Measurements from ENCODE around the gene RPS14.
A peak's percentile ranks its signal among the peaks of the same experiment; 100 is the strongest.

The RPS14 gene

GRCh38 chr5:150413176-150413901 is 36.2 kb downstream of the RPS14 start:
- no peak for DNase-seq (ENCODE audit: low read depth in 3 of 3)

GRCh38 chr5:150412319-150413175 is 37.0 kb downstream of the RPS14 start, which contains the start of gene CD74:
Gene CD74 (minus strand): TSS chr5:150412910. CDS start chr5:150412749, 161 bp downstream.
- DNase-seq (ENCODE audit: low read depth in 3 of 3), result peak; percentile 72 to 88 (median 79)

GRCh38 chr5:150411245-150411979 is 38.1 kb downstream of the RPS14 start:
- DNase-seq (ENCODE audit: low read depth in 3 of 3), result peak; percentile 24 to 54 (median 43)

- peak in 1 of 3 experiments; percentile 30 for DNase-seq (ENCODE audit: low read depth in 3 of 3)
These were observed 38.9 kb downstream of the RPS14 start for GRCh38 chr5:150410524-150411244.

GRCh38 chr5:150409638-150410523 is 39.7 kb downstream of the RPS14 start:
- DNase-seq (ENCODE audit: low read depth in 3 of 3), result peak in 1 of 3 experiments; percentile 28

- no peak for DNase-seq (ENCODE audit: low read depth in 3 of 3)
These were observed 41.2 kb downstream of the RPS14 start for GRCh38 chr5:150408231-150408943.

- no peak for DNase-seq (ENCODE audit: low read depth in 3 of 3)
These were observed 42.3 kb downstream of the RPS14 start for GRCh38 chr5:150407096-150407720.

GRCh38 chr5:150406723-150407095 is 42.8 kb downstream of the RPS14 start:
- no peak for DNase-seq (ENCODE audit: low read depth in 3 of 3)

- no peak for DNase-seq (ENCODE audit: low read depth in 3 of 3)
These were observed 43.3 kb downstream of the RPS14 start for GRCh38 chr5:150406103-150406722.

- no peak for DNase-seq (ENCODE audit: low read depth in 3 of 3)
These were observed 44.4 kb downstream of the RPS14 start for GRCh38 chr5:150404941-150405816.

GRCh38 chr5:150404535-150404934 is 45.0 kb downstream of the RPS14 start:
- no peak for DNase-seq (ENCODE audit: low read depth in 3 of 3)

- DNase-seq (ENCODE audit: low read depth in 3 of 3), result no peak
These were observed 45.4 kb downstream of the RPS14 start for GRCh38 chr5:150404121-150404520.

GRCh38 chr5:150402901-150403342 is 46.6 kb downstream of the RPS14 start:
- DNase-seq (ENCODE audit: low read depth in 3 of 3), result no peak

GRCh38 chr5:150402229-150402773 is 47.2 kb downstream of the RPS14 start:
- DNase-seq (ENCODE audit: low read depth in 3 of 3), result no peak

- DNase-seq (ENCODE audit: low read depth in 3 of 3), result no peak
These were observed 47.9 kb downstream of the RPS14 start for GRCh38 chr5:150401376-150402228.

- DNase-seq (ENCODE audit: low read depth in 3 of 3), result no peak
These were observed 48.5 kb downstream of the RPS14 start for GRCh38 chr5:150401076-150401375.

All from stimulated activated CD4-positive, alpha-beta T cell treated with anti-CD3 and anti-CD28 coated beads, TNF-alpha, amount 100 ng/mL, for 24 hours (primary cell).